ENCODE data around the gene CABCOCO1.

CABCOCO1 gene

GRCh38 chr10:61787170-61787569 is 124.4 kb downstream of the CABCOCO1 start:
- no peak for DNase-seq

- no peak for DNase-seq
Observed at GRCh38 chr10:61789031-61789430, 126.3 kb downstream of the CABCOCO1 start.

DNA sequence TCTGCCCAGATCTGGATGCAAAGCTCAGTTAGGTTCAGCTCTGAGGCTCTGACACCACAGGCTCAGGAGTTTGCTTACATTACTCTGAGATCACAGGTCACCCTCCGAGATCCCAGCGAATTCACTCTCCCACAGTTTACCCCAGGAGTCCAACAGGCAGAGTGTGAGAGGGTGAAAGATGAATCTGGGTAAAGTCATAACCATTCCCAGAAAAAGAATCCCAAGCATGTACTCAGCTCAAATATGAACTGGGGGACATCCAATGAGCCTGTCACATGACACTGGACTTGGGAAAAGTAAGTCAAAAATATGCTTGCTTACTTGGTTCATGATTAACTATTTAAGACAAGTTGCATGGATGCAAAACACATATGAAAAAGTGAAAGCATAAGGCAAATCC is 128.5 kb downstream of the CABCOCO1 start:
- DNase-seq, result no peak

DNA sequence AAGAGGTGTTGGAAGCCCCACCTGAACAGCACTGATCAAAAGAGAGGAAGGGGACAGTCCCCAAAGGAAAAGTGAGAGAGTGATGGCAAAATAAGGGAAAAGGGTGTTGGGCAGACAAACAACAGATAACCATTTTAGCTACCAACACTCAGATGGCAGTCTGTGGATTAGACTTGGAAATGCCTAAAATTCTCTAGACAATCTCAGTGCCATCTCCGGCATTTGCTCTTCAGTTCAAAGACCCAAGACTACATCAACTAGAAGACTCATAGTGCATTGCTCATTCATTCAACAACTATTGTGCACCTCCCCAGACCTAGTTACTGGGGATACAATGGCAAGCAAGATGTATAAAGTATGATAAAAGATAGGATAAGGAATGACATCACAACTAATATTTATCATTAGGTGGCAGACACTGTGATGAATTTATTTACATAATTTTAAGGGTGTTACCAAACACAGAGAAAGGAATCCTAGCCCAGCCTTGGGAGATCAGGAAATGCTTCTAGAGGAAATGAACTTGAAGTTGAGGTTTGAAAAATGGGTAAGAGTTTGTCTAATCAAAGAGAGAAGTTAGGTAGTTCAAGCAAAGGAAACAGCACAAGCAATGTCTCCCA is 129.5 kb downstream of the CABCOCO1 start:
- no peak for DNase-seq

DNA sequence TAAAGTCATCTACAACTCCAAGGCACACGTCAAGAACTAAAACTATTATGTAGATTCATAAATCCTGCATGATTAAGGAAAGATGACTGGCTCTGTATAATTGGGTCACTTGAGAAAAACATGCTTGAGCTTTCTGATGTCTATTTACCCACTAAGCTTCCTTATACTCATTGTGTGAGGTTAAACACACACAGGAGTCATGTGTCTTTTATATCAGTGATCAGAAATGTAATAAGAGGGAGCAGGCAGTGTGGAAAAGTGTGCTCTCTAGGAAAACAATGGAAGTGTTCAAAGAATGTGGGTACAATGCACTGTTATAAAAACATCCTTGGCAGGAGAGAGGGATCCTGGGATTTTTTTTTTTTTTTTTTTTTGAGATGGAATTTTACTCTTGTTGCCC is 130.2 kb downstream of the CABCOCO1 start:
- DNase-seq, result no peak

- no peak for DNase-seq
Observed at GRCh38 chr10:61793760-61794703, 131.3 kb downstream of the CABCOCO1 start.

- DNase-seq, result no peak
Observed at GRCh38 chr10:61795147-61795546, 132.4 kb downstream of the CABCOCO1 start.

DNA sequence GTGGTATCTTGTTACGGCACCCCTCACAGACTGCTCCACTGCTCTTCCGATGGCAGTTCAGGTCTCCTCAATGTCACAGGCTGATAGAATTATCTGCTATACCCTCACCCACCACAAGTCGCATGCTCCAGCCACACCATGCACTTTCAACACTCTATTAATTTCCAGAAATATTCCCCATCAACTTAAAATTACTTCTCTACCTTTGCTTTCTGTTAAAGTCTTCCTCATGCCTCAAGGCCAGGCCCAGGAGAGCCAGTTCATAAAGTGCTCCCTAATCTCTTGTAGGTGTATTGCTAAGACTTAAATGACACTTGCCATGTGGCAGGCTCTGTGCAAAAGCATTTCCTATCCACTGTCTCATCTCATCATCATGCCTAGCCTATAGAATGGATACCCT is 132.8 kb downstream of the CABCOCO1 start:
- no peak for DNase-seq

DNA sequence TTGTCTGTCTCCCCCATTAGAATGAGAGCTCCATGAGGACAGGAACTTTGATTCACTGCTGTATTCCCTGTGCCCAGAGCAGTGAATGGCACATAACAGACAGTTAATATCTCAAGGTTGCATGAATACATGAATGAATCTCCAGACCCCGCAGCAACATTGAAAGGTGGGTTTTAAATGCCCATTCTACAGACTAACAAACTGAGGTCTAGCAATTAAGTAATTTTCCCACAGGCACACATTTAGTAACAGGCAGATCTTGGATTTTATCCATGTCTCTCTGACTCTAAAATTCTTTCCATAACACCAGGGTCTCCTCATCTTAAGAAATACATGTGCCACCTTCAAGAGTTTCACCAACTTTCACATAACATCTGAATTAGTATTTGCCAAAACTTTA is 134.1 kb downstream of the CABCOCO1 start:
- DNase-seq, result no peak

- DNase-seq, result no peak
Observed at GRCh38 chr10:61797304-61798153, 134.8 kb downstream of the CABCOCO1 start.

DNA sequence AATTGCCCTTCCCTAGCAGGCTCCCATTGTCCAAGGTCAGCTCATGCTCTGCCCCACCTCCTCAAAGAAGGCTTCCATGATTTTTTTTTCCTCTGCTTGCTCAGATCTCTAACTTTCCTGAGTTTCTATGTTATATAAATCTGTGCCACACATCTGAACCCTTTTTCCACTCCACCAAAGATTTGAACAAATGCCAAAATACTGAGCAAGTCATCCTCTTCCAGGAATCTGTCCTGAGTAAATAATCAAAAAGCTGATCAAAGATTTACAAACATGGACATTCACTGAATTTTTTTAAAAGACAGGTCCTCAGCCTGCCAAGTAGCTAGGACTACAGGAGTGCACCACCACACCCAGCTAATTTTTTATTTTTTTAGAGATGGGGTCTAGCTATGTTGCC is 136.0 kb downstream of the CABCOCO1 start:
- no peak for DNase-seq

DNA sequence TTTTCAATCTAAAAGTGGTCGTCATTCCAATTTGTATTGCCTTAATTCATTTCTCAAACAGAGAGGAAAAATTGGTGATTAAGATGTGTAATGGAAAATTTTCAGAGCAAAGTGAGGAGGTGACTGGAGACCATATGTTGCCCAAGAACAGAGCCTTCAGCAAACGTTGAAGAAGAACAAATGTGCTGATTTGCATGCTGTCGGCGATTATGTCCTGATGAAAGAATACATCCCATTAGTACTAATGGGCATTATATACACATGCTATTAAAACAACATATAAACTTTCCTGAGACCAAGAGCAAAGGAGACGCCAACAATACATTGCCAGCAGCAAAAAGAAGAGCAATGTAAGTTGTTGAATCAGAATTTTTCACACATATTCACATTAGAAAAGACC is 138.8 kb downstream of the CABCOCO1 start:
- DNase-seq, result no peak

DNA sequence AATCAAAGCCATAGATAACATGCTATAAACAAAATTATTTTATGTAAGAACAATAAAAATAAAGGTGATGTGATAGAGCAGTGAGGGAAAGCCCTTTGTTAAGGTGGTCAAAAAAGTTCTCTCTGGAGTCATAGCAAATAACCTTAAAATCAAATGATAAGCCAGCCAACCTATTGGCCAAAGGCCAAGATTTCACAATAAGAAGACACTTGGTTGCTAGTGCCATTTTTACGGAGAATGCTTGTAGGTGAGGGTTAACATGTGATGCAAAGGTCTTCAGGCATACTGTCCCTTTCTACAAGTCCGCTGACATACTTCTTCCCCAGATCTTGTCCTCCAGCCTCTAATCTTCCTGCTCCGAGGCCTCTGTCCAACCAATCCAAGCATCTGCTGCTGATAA is 140.5 kb downstream of the CABCOCO1 start:
- no peak for DNase-seq

GRCh38 chr10:61804414-61804813 is 141.7 kb downstream of the CABCOCO1 start:
- no peak for DNase-seq

DNA sequence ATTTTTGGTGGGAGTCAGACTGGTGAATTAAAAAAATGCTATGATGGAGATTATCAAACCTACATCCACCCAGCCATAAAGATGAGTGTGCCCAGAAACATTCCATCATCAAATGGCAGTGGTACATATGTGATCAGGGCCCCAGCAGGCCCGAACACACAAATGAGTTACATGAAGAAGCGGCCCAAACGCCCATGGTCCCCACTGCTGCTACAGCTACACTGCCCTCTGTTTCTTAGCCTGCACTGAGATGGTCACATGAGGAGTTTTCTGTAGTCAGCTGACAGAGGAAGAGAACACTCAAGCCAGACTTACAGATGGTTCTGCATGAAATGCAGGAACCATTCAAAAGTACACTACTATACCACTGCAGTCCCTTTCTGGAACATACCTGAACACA is 142.4 kb downstream of the CABCOCO1 start:
- no peak for DNase-seq

GRCh38 chr10:61810263-61810662 is 147.5 kb downstream of the CABCOCO1 start:
- no peak for DNase-seq

GRCh38 chr10:61812052-61812721 is 149.5 kb downstream of the CABCOCO1 start:
- DNase-seq, result no peak

- no peak for DNase-seq
Observed at GRCh38 chr10:61812920-61813319, 150.2 kb downstream of the CABCOCO1 start.

- DNase-seq, result no peak
Observed at GRCh38 chr10:61814160-61814559, 151.4 kb downstream of the CABCOCO1 start.

DNA sequence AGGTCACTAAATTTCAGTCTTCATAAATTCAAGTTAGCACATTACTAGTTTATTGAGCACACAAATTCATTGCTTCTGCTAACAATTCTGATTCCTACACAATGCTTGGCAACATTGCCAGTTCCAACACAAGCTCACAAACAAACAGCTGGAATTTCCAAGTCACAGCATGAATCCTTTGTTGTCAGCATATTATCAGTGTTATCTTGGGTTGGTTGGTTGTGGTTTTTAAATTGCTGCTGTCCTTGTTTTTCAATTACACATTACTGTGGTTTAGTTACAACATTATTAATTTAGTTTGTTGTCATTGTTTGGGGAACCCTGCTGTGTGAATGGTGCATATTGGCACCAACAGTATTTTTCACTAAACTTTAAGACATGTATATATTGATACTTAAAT is 152.8 kb downstream of the CABCOCO1 start:
- DNase-seq, result no peak

Measured in femur (tissue), 1 donor.